HG03439 (cell line): Measurements from ENCODE around the gene SEC61A1.
A peak's percentile ranks its signal among the peaks of the same experiment; 100 is the strongest.

ENCODE experiments used
- ATAC-seq: cut with Tn5 transposase; IDR thresholded peaks from one replicate; pipeline ENCODE4 v1.9.1; 2021; ENCODE audit warnings: mild to moderate bottlenecking, moderate library complexity; ENCODE audit not compliant: unreplicated experiment

SEC61A1 gene

DNA sequence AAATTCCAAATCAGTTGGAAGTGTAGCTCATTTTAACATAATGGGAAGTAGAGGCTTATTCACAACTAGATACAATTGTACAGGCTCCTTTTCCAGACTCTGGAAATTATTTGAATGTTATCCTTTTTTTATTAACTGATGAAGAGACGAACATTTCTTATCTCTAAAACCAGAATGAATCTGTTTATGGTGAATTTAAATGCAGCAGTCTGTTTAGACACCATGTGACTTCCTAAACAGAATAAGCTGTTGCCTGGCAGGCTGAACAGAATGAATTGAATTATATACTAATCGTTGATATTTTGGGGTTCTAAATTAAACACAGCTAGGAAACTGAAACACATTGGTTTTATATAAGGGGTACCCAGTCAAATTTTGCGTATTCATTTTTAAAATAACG, 4.0 kb downstream of the SEC61A1 start:
- no peak for ATAC-seq

DNA sequence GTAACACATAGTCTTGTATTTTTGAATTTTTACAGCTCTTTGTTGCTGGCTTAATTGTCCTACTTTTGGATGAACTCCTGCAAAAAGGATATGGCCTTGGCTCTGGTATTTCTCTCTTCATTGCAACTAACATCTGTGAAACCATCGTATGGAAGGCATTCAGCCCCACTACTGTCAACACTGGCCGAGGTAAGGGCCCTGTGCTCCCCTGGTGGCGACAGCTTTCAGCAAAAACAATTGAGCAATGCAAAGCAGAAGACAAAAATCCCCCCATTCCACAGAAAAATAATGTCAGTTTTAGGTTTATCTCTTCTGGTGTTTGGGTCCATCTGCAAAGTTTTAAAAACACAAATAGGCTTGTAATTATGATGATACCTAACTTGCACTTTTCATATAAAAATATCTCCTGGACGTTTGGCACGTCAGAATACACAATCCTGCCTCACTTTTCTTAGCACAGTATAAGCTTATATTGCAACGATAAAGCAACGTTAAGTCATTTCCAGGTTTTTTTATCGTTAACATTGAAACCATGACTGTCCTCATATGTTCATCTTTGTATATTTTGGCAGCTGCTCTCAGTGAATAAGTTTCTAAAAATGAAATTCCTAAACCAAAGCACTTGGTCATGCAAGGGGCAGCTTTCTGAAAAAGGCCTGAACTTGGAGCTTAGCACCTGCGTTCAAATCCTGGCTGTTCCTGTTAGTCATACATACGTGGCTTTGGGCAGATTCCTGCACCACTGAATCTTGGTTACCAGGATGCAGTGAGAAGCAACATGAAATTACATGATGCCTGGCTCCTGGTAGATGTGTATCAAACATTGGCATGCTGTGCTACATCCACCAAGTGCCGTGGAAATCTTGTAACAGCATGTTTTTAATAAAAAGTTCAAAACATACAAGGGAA, 8.5 kb downstream of the SEC61A1 start:
- ATAC-seq = no peak

DNA sequence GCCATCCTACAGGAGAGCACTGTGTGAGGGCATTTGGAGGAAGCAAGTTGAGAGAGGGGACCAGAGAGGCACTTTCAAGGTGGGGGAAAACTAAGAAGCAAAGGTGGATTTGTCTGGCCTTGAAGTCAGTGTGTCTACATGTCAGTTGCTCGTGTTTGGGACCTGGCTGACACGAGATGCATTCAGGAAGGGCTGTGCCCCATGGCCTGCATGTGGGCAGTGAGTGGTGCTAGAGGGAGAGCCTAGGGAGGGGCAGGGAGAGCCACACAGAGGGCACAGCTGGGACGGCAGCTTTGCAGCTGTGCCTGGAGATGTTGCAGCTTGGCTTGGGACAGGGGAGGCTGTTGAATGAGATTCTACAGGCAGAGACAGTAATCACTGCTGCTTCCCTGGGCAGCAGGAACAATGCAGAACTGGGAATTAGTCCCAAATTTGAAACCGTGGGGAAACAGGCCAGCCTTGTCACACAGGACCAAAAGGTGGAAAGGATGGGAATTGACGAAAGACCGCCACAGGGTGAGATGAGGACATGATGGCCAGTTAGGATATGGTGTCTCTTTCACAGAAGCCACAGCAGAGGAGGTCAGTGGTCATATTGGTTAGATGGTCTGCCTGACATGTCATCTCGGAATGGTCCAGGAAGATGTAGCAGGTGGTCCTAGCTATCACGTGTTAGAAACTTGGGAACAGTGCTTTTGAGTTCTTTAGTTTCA, 10.0 kb downstream of the SEC61A1 start:
- ATAC-seq = no peak

DNA sequence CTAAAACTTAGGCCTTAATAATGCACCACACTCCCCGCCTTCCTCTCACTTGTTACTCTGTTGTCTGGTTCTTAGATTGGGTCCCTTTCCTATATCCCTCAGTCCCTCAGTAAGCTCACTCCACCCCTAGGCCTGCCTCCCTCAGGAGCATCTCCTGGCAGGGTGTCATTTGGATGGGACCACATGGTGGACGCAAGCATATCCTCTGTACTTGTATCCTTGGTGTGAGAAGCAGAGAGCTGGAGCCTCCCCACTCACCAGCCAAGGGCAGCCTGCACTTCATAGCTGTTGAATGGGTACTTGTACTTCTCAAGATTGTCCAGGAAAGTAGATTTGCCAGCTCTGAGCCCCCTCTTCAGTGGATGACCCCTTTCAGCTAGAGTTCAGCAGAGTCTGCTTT, 11.6 kb downstream of the SEC61A1 start:
- ATAC-seq = no peak

DNA sequence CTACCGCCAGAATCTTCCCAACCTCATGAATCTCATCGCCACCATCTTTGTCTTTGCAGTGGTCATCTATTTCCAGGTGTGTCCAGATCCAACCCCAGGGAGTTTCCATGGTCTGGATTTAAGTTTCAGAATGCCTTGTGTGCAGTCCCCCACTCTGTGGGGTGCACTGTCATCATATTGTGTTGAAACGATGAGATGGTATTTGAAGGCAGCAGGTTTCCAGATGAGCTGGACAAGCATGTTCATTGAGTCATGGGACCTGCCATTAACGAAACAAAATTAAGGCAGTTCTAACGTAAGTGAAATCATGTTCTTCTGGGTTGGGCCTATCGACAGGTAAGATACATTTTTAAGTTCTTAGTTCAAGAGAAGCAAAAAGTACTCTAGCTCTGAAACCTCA, 12.7 kb downstream of the SEC61A1 start:
- ATAC-seq = no peak

DNA sequence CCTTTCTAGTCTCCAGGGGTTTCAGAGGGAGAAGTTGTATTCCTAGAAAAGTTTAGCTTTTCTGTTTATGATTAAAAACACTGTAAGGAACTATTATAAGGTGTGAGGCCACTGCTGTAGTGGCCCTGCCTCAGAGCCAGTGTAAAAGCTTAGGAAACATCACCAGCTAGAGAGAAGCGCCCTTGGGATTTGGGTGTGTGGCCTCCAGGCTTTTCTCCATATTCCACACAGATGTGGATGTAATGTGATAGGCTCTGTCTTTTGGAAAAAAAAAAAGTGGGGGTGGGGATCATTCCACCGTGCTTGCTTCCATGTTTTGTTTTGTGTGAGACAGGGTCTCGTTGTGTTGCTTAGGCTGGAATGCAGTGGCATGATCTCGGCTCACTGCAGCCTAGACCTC, 13.9 kb downstream of the SEC61A1 start:
- no peak for ATAC-seq

DNA sequence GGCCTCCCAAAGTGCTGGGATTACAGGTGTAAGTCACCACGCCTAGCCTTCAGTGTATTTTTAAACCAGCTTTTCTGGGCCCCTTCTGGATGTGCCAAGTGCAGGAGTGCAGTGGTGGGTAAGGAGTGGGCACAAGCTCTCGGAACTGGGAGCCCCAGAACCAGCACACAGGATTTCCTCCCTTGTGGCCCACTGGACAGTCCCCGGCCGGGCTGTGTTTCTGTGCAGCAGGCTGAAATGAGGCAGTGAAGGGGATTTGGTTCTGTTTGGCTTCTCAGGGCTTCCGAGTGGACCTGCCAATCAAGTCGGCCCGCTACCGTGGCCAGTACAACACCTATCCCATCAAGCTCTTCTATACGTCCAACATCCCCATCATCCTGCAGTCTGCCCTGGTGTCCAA, 14.4 kb downstream of the SEC61A1 start:
- ATAC-seq = no peak

DNA sequence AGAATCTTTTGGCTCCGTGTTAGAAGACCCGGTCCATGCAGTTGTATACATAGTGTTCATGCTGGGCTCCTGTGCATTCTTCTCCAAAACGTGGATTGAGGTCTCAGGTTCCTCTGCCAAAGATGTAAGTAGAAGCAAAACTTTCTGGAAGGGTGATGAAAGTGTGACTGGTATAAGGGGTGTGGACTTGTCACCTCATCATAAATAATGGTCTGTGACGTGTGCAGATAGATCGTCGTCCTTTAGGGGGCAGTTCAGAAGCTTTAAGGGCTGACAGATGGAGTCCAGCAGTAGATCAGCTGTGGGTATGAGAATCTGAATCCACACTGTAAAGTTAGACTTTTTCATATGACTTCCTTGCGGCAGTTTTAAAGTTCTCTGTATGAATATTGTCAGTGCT, 15.3 kb downstream of the SEC61A1 start:
- ATAC-seq = no peak

DNA sequence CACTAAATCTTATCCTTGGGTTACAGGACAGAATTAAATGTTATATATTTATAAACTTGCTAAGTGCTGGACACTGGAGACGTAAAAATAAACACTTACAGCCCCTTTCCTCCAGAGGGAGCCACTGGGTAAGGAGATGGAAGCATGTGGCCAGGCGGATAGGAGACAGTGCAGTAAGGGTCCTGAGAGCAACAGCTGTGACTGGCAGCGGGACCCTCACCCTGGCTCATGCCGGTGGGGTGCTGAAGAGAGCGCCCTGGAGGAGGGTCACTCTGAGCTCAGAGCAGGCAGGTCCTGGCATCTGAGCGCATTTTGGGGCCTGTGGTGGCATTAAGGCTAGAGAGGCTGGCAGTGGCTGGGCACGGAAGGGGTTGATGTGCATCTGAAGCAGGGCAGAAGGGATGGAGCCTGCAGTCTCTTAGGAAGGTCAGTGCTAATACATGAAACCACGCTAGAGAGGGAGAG, 16.0 kb downstream of the SEC61A1 start:
- no peak for ATAC-seq

DNA sequence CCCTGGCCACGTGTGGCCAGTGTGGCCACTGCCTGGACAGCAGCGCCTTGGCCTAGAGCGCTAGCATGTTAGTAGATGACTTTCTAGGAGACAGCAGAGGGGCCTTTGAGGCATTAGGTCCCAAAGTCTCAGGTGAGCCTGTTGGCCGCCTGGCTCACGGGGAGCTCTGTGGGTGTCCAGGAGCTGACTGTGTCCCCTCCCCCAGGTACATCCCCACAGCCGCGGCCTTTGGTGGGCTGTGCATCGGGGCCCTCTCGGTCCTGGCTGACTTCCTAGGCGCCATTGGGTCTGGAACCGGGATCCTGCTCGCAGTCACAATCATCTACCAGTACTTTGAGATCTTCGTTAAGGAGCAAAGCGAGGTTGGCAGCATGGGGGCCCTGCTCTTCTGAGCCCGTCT, 17.0 kb downstream of the SEC61A1 start:
- no peak for ATAC-seq

DNA sequence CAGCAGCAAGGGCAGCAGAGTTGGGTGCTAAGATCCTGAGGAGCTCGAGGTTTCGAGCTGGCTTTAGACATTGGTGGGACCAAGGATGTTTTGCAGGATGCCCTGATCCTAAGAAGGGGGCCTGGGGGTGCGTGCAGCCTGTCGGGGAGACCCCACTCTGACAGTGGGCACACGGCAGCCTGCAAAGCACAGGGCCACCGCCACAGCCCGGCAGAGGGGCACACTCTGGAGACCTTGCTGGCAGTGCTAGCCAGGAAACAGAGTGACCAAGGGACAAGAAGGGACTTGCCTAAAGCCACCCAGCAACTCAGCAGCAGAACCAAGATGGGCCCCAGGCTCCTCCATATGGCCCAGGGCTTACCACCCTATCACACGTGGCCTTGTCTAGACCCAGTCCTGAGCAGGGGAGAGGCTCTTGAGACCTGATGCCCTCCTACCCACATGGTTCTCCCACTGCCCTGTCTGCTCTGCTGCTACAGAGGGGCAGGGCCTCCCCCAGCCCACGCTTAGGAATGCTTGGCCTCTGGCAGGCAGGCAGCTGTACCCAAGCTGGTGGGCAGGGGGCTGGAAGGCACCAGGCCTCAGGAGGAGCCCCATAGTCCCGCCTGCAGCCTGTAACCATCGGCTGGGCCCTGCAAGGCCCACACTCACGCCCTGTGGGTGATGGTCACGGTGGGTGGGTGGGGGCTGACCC, 18.8 kb downstream of the SEC61A1 start:
- no peak for ATAC-seq

DNA sequence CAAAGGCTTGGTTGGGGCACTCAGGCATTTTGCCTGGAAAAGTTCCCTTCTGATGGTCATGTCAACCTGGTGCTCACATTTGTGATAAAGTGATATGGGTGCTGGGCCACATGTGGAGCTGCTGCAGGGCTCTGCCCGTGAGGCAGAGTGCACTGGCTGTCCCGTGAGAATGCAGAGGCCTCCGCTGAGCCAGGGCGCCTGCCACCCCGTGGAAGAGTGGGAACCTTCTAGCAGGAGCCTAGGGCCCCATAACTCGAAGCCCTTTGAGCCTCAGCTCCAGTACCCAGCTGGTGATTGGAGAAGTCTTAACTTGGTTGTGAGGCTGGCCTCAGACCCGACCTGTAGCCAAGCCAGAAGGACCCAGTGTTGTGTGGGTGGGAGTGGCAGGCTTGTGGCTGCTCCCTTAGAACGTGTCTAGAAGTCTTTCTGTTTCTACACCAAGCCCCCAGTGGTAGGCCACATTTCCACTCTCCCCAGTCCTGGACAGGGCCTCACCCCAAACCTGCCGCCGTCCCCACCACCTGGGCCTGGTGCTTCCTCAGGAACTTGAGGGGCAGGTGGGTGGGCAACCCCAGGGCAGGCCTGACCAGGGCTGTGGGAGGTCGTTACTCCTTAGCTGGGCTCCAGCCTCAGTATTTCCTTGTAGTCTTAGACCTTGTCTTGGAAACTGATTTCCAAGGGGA, 19.7 kb downstream of the SEC61A1 start:
- no peak for ATAC-seq

DNA sequence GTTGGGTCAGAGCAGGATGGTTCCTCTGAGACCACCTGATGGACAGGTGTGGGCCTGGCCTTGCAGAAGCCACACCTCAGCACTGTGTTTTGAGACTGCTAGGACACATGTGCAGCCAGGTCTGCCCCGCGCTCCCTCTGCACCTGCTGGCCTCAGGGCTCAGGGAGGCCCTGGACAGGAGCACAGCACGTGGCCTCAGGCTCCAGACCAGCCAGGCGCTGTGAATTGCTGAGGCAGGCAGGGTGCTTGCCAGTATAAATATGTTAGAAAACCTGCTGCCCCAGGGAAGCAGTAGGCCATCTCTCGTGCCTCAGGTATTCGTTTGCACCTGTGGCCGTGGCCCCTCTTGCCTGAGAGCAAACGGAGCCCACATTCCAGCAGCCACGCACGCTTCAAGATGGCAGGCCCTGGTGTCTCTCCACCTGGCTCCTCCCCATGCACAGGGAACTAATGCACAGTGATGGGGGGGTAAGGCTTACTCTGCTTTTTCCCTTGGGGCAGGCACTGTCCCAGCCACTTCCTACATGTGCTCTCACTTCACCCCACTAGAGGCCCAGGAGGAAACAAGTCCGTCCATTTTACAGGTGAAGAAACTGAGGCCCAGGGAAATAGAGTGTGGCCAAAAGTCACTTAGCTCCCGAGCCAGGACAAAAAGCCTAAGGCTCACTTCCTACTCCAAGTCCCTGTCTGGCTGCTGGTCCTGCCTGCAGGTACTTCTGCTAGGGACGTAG, 20.4 kb downstream of the SEC61A1 start:
- no peak for ATAC-seq

DNA sequence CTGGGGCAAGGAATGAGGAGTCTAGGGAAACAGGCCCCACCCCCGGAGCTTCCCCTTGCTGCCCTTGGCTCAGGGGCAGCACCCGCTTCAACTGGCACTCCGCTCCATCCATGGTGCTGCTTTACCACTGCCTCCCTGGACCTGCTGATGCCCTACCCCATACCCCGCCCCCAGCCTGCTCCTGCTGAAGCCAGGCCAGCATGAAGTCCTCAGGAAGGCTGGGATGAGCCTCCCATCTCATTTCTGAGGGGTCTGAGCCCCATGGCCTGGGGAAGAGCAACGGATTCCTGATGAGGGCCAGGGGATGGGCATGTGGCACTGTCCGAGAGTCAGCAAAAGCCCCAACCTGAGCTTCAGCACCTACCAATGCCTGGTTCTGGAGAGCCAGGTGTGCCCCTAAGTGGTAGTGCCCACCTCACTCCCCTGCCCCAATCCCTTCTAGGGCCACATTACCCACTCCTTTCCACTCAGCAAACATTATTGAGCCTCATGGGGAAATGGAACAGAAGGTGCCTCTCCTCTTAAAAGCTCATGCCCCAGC, 21.0 kb downstream of the SEC61A1 start:
- ATAC-seq = no peak

DNA sequence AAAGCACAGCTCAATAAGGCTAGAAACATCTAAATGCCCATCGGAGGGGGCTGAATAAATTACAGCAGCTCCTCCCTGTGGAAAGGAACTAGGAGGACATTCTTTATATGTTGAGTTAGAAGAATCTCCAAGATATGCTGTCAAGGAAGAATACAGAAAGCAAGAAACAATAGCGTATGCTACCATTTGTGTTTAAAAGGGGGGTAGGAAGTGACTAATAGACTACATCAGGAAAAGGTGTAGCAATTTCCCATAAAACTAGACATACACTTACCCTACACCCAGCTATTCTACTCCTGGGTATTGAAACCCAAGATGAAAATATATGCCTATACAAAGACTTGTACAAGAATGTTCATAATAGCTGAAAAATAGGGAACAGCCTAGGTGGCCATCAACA, 21.6 kb downstream of the SEC61A1 start:
- ATAC-seq = no peak

DNA sequence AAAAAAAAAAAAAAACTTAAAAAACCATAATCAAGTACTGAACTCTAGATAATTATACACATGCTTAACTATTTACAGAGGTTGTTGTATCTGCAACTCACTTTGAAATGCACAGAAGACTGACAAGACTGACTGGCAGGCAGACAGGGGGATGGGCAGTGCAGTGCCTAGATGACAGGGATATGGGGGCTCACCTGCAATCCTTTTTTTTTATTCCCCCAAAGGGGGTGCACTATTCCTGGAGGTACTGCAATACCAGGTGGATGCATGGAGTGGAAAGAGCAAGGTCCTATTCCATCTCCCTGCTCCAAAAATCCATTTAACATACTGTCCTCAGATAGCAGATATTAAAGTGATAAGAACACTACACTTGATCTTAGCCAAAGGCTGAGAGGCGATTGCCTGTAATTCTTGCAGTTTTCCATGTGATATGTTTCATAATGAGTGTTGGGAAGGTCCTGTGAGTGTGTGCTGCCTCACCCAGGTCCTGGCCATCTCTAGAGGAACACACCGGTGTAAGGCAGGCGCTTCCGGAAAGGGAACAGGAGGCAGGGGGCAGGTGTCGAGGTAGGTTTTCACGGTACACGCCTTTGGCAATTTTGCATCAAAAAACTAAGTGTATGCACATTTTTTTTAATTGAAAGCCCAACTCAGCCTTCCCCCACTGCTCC, 22.7 kb downstream of the SEC61A1 start:
- no peak for ATAC-seq

DNA sequence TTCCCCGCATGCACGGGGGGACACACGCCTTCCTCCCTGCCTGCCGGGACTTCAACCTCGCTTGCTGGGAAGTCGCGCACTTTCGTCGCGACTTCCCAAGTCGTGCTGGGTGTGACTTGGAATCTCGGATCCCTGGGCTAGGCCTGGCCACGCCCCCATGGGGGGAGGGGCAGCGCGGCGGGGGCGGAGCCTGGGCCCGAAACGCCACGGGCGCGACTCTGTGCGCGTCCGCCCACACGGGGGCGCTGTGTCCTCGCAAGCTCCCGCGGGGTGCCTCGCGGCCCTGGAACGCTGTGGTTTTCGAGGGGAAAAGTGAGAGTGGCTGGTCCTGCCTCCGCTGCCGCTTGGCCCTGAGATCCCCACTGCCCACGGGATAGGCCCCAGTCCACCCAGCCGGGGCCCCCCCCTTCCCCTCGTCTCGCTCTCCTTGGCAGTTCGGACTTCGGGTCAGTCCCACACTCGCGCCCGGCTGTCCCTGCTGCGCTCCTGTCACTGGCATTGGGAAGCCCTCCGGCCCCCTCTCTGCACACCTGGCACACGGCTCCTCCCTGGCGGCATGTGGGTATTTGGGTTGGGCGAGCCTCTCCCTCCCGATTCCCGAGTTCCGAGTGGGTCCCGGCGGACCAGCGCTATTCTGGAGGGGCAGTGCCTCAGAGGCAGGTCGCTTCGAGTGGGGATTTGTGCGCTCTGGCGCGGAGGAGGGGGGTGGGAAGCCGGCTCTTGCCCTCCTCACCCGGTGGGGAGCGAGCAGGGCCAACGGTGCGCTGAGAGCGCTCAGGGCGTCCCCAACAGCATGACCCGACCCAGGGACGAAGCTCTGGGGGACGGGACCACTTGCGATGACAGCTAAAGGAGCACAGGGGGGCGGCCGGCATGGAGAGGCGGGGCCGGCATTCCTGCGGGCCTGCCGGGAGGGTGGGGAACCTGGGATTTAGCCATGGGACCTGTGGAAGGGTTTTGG, 23.6 kb downstream of the SEC61A1 start:
- ATAC-seq = peak; percentile 54

DNA sequence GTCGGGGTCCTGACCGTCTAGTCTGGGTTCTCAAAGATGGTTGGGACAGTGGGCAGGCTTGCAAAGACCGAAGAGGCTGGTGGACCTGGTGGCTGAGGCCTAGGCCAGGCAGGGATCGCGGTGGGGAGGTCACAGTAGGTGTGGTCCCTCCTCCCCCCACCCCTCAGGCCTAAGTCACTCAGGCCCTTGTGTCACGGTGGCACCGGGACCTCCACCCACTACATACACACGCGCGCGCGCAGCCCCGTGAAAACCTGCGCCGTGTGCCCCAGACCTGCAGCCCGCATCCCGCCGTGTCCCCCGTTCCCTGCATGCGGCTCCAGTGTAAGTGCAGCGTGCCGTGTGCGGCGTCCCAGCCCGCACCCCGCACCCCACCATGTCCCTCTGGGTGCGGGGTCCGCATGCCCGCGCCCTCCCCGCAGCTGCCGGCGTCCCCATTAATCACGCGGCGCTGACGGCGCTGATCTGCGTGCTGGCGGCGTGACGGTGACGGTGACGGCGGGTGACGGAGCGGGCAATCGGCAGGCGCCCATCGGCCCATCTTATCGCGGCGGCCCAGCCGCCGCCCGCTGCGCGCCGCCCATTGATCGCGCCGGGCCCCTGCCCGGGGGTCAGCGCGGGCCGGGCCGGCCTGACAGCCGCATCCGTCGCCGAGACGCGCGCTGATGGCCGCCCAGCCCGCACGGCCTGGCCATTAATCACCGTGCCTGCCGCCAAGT, 24.4 kb downstream of the SEC61A1 start:
- no peak for ATAC-seq
